ENCODE results near the gene PPP2R1B.
A peak's percentile ranks its signal among the peaks of the same experiment; 100 is the strongest.

DNA sequence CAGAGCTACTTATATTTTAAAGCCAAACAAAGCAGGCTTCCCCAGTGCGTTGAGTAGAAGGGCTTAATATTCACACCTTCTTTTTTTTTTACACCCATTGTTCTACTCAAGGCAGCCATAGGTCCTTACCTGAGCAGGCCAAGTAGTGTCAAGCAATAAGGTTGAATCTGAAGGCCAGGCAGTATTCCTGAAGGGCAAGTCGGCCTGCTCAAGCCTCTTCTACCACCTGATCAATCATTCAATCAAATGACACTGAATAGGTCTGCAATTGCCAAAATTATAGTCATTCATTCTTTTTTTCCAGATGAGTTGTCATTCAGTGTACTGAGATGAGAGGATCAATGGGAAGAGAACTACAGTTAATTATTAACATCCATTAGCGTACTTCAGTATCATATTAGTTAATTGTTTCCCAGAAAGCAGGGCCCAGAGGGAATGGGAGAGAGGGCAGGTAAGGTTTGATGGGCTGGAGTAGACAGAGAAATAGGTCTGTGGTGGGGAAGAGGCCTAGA is 11.9 kb upstream of the PPP2R1B start:
- TF ChIP-seq, protein P1, sequence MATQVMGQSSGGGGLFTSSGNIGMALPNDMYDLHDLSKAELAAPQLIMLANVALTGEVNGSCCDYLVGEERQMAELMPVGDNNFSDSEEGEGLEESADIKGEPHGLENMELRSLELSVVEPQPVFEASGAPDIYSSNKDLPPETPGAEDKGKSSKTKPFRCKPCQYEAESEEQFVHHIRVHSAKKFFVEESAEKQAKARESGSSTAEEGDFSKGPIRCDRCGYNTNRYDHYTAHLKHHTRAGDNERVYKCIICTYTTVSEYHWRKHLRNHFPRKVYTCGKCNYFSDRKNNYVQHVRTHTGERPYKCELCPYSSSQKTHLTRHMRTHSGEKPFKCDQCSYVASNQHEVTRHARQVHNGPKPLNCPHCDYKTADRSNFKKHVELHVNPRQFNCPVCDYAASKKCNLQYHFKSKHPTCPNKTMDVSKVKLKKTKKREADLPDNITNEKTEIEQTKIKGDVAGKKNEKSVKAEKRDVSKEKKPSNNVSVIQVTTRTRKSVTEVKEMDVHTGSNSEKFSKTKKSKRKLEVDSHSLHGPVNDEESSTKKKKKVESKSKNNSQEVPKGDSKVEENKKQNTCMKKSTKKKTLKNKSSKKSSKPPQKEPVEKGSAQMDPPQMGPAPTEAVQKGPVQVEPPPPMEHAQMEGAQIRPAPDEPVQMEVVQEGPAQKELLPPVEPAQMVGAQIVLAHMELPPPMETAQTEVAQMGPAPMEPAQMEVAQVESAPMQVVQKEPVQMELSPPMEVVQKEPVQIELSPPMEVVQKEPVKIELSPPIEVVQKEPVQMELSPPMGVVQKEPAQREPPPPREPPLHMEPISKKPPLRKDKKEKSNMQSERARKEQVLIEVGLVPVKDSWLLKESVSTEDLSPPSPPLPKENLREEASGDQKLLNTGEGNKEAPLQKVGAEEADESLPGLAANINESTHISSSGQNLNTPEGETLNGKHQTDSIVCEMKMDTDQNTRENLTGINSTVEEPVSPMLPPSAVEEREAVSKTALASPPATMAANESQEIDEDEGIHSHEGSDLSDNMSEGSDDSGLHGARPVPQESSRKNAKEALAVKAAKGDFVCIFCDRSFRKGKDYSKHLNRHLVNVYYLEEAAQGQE (IDR thresholded peaks at IDR 0.05), result peak; percentile 64
- TF ChIP-seq CTCF (IDR thresholded peaks at IDR 0.05; ENCODE audit: low read depth, low read length, missing input control), result no peak
- peak; percentile 81 for TF ChIP-seq YY1 (IDR thresholded peaks at IDR 0.05)
- peak in 1 of 2 donors; percentile 14 for TF ChIP-seq HNF4A (conservative IDR thresholded peaks at IDR 0.05)
- TF ChIP-seq GABPA (IDR thresholded peaks at IDR 0.05 in 1 of 2, conservative IDR thresholded peaks at IDR 0.05 in 1 of 2), result no peak
- TF ChIP-seq EGR1 (IDR thresholded peaks at IDR 0.05; ENCODE audit: low read depth in 2 of 2), result no peak
- TF ChIP-seq, protein P2, sequence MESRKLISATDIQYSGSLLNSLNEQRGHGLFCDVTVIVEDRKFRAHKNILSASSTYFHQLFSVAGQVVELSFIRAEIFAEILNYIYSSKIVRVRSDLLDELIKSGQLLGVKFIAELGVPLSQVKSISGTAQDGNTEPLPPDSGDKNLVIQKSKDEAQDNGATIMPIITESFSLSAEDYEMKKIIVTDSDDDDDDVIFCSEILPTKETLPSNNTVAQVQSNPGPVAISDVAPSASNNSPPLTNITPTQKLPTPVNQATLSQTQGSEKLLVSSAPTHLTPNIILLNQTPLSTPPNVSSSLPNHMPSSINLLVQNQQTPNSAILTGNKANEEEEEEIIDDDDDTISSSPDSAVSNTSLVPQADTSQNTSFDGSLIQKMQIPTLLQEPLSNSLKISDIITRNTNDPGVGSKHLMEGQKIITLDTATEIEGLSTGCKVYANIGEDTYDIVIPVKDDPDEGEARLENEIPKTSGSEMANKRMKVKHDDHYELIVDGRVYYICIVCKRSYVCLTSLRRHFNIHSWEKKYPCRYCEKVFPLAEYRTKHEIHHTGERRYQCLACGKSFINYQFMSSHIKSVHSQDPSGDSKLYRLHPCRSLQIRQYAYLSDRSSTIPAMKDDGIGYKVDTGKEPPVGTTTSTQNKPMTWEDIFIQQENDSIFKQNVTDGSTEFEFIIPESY (IDR thresholded peaks at IDR 0.05), result peak; percentile 39

Data from liver (tissue), 3 donors.